ENCODE measurements around the gene ORM1.

DNA sequence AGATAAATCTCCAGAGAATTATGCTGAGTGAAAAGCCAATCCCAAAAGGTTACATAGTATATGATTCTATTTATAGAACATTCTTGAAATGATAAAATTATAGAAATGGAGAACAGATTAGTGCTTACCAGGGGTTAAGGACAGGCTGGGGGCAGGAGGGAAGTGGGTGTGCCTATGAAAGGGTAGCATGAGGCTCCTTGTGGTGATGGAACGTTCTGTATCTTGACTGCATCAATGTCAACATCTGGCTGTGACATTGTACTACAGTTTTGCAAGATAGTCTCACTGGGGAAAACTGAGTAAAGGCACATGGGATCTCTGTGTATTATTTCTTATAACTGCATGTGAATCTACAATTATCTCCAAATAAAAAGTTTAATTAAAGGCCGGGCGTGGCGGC, 29.0 kb downstream of the ORM1 start:
- no peak for TF ChIP-seq POLR2A (IDR thresholded peaks at IDR 0.05)
- TF ChIP-seq, protein P1, sequence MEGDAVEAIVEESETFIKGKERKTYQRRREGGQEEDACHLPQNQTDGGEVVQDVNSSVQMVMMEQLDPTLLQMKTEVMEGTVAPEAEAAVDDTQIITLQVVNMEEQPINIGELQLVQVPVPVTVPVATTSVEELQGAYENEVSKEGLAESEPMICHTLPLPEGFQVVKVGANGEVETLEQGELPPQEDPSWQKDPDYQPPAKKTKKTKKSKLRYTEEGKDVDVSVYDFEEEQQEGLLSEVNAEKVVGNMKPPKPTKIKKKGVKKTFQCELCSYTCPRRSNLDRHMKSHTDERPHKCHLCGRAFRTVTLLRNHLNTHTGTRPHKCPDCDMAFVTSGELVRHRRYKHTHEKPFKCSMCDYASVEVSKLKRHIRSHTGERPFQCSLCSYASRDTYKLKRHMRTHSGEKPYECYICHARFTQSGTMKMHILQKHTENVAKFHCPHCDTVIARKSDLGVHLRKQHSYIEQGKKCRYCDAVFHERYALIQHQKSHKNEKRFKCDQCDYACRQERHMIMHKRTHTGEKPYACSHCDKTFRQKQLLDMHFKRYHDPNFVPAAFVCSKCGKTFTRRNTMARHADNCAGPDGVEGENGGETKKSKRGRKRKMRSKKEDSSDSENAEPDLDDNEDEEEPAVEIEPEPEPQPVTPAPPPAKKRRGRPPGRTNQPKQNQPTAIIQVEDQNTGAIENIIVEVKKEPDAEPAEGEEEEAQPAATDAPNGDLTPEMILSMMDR (IDR thresholded peaks at IDR 0.05): no peak

All from adrenal gland (tissue), 5 donors.